Hematopoietic multipotent progenitor cell treated with erythropoietin and hydrocortisone succinate and interleukin-3 and kit ligand, for 15 days (in vitro differentiated cells): Measurements from ENCODE around the gene GDF15.
"Not testable (repeated sequence)": the region's sequence is repeated elsewhere in the genome, so short reads cannot be mapped to it uniquely, and the experiment has no call there.

Source experiments
- DNase-seq: peaks from one replicate; pipeline ENCODE4 v3.0.0-alpha.2; 2015; ENCODE audit warnings: low spot score

The GDF15 gene

GRCh38 chr19:18392417-18392816 lies 6.5 kb downstream of the GDF15 start:
- DNase-seq = peak; percentile 32

- DNase-seq = peak; percentile 1
Measured at GRCh38 chr19:18392926-18393325, 7.0 kb downstream of the GDF15 start.

GRCh38 chr19:18393836-18394235 lies 7.9 kb downstream of the GDF15 start:
- DNase-seq = peak; percentile 1

- DNase-seq = peak; percentile 1
Measured at GRCh38 chr19:18396471-18397241, 10.7 kb downstream of the GDF15 start.

GRCh38 chr19:18397242-18398202 lies 11.6 kb downstream of the GDF15 start, which contains the start of gene LRRC25:
Gene LRRC25, minus strand, starts transcription at chr19:18397622. Its CDS starts 659 bp downstream, at chr19:18396963.
- peak; percentile 20 for DNase-seq

GRCh38 chr19:18399008-18399407 lies 13.1 kb downstream of the GDF15 start:
- peak; percentile 91 for DNase-seq

GRCh38 chr19:18401580-18402112 lies 15.7 kb downstream of the GDF15 start:
- DNase-seq = peak; percentile 67

GRCh38 chr19:18402455-18403248 lies 16.7 kb downstream of the GDF15 start:
- not testable (repeated sequence) for DNase-seq

- not testable (repeated sequence) for DNase-seq
Measured at GRCh38 chr19:18405754-18406153, 19.8 kb downstream of the GDF15 start.

GRCh38 chr19:18406749-18407148 lies 20.8 kb downstream of the GDF15 start:
- DNase-seq = no peak

GRCh38 chr19:18408053-18408476 lies 22.1 kb downstream of the GDF15 start:
- peak; percentile 69 for DNase-seq

- DNase-seq = no peak
Measured at GRCh38 chr19:18412610-18413239, 26.8 kb downstream of the GDF15 start.

GRCh38 chr19:18414504-18415177 lies 28.7 kb downstream of the GDF15 start:
- no peak for DNase-seq

- no peak for DNase-seq
Measured at GRCh38 chr19:18415178-18415867, 29.4 kb downstream of the GDF15 start.

GRCh38 chr19:18416778-18417249 lies 30.9 kb downstream of the GDF15 start:
- DNase-seq = peak; percentile 52

- DNase-seq = no peak
Measured at GRCh38 chr19:18417250-18418028, 31.5 kb downstream of the GDF15 start.

- no peak for DNase-seq
Measured at GRCh38 chr19:18418029-18418482, 32.1 kb downstream of the GDF15 start.

GRCh38 chr19:18418483-18419194 lies 32.7 kb downstream of the GDF15 start:
- DNase-seq = peak; percentile 72
